Stimulated activated naive B cell treated with anti-CD40 and anti-IgM and Interleukin-4, amounts not matched to agents 10 μg/mL and 1 μg/mL and 100 μg/mL, for 72 hours (primary cell): Measurements from ENCODE around the gene BMAL1.

Experiments
- ATAC-seq, 2 donors: fragments of 150-1000 bp; cut with Tn5 transposase; replicated peaks; 2 replicates each; pipeline ENCODE4 v1.10.0; 2021; ENCODE audit warnings: moderate library complexity in 1 of 2
- DNase-seq: peaks from one replicate; pipeline ENCODE4 v3.0.0; 2021
- H3K27ac Mint-ChIP-seq: one replicate; pipeline ENCODE4 v1.8.0; 2022; ENCODE audit warnings: mild to moderate bottlenecking, mixed read lengths
- H3K27me3 Mint-ChIP-seq, 2 donors: one replicate each; pipeline ENCODE4 v1.8.0; 2022; ENCODE audit warnings: mixed read lengths in 2 of 2
- H3K36me3 Mint-ChIP-seq, 2 donors: one replicate each; pipeline ENCODE4 v1.8.0; 2022; ENCODE audit warnings: mixed read lengths in 2 of 2, mild to moderate bottlenecking in 1 of 2
- H3K4me1 Mint-ChIP-seq, 2 donors: one replicate each; pipeline ENCODE4 v1.8.0; 2022; ENCODE audit warnings: mixed read lengths in 2 of 2, mild to moderate bottlenecking in 1 of 2
- H3K4me3 Mint-ChIP-seq, 2 donors: one replicate each; pipeline ENCODE4 v1.8.0; 2022; ENCODE audit warnings: mild to moderate bottlenecking in 2 of 2, mixed read lengths in 2 of 2, moderate library complexity in 1 of 2
- H3K9me3 Mint-ChIP-seq, 2 donors: one replicate each; pipeline ENCODE4 v1.8.0; 2022; ENCODE audit warnings: mixed read lengths in 2 of 2, mild to moderate bottlenecking in 1 of 2

BMAL1 gene

GRCh38 chr11:13278609-13279486 is 1.3 kb downstream of the BMAL1 start:
- Mint-ChIP-seq H3K4me3 (peak overlapping the region; percentile 82 to 95), H3K36me3 (peaks cover 9 to 18% of the 10 kb centered on the region in 2 donors), H3K27ac (peak overlapping the region; percentile 79), H3K9me3 (no peaks in the 10 kb centered on the region), H3K4me1 (peaks cover 18 to 42% of the 10 kb centered on the region in 2 donors), H3K27me3 (peaks cover 14 to 20% of the 10 kb centered on the region in 2 donors)
- ATAC-seq (no peak), DNase-seq (no peak)

DNA sequence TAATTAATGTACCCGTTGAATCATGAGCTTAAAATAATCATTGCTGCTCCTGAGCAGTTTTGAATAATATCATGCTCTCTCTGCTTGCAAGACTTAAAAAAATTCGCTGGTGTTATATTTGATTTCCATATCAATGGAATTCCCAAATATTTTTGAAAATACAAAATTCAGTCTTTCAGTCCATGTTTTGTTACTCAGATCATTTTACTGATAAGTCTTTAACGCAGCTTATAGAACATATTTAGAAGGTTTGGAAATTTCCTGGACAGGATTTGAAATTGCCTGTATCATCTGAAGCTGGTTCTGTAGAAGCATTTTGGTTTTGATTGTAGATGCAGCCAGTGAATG is 1.9 kb downstream of the BMAL1 start:
- Mint-ChIP-seq H3K4me1 (peaks cover 18 to 42% of the 10 kb centered on the region in 2 donors), H3K9me3 (no peaks in the 10 kb centered on the region), H3K27me3 (peaks cover 9 to 14% of the 10 kb centered on the region in 2 donors), H3K27ac (no peak overlapping the region), H3K4me3 (peak overlapping the region; percentile 82 to 95), H3K36me3 (peaks cover 9 to 18% of the 10 kb centered on the region in 2 donors)
- DNase-seq (no peak), ATAC-seq (no peak)

- Mint-ChIP-seq H3K9me3 (peaks cover 0 to 1% of the 10 kb centered on the region in 2 donors), H3K27me3 (peaks cover 5 to 7% of the 10 kb centered on the region in 2 donors), H3K4me1 (peaks cover 22 to 48% of the 10 kb centered on the region in 2 donors), H3K27ac (no peak overlapping the region), H3K4me3 (peak overlapping the region in 1 of 2 donors; percentile 12), H3K36me3 (peaks cover 14 to 23% of the 10 kb centered on the region in 2 donors)
- no peak for DNase-seq
- no peak for ATAC-seq
Measured at GRCh38 chr11:13280092-13280722, 2.6 kb downstream of the BMAL1 start.

GRCh38 chr11:13280777-13281176 is 3.2 kb downstream of the BMAL1 start:
- no peak for ATAC-seq
- Mint-ChIP-seq H3K9me3 (peaks cover 0 to 1% of the 10 kb centered on the region in 2 donors), H3K4me3 (peak overlapping the region; percentile 1 to 12), H3K27me3 (peaks cover 1 to 5% of the 10 kb centered on the region in 2 donors), H3K27ac (peak overlapping the region; percentile 11), H3K4me1 (peaks cover 22 to 48% of the 10 kb centered on the region in 2 donors), H3K36me3 (peaks cover 14 to 23% of the 10 kb centered on the region in 2 donors)
- no peak for DNase-seq

DNA sequence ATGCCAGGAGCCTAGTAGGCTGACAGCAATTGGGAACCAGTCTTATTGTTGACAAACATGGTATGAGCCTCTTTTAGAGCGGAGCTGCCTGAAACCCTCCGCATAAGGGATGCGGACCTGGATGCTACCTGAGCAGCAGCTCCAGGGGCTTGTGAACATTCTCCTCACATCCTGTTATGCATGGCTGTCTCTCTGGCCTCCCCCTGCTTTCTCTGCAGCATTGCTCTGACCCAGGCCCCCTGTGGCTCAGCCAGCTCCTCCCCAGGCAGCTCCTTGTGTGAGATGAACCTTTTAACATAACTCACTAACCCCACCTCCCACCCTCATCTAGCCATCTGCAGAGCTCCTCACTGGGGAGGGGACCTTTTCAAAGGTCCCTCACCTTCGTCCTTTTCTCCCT is 6.0 kb downstream of the BMAL1 start:
- H3K4me1 Mint-ChIP-seq: peaks cover 26 to 47% of the 10 kb centered on the region in 2 donors
- no peak overlapping the region for H3K4me3 Mint-ChIP-seq

GRCh38 chr11:13284776-13285588 is 7.4 kb downstream of the BMAL1 start:
- Mint-ChIP-seq H3K27me3 (no peaks in the 10 kb centered on the region), H3K36me3 (peaks cover 14 to 23% of the 10 kb centered on the region in 2 donors), H3K4me3 (no peak overlapping the region), H3K9me3 (peaks cover 0 to 1% of the 10 kb centered on the region in 2 donors), H3K4me1 (peaks cover 24 to 41% of the 10 kb centered on the region in 2 donors), H3K27ac (no peak overlapping the region)
- ATAC-seq (no peak), DNase-seq (no peak)

More for the DNA sequence above, 6.0 kb downstream of the BMAL1 start:
- no peak overlapping the region for H3K27ac Mint-ChIP-seq
- peaks cover 0 to 5% of the 10 kb centered on the region in 2 donors for H3K27me3 Mint-ChIP-seq
- peaks cover 14 to 23% of the 10 kb centered on the region in 2 donors for H3K36me3 Mint-ChIP-seq
- DNase-seq: no peak
- H3K9me3 Mint-ChIP-seq: peaks cover 0 to 1% of the 10 kb centered on the region in 2 donors
- no peak for ATAC-seq

GRCh38 chr11:13286279-13286821 is 8.8 kb downstream of the BMAL1 start:
- ATAC-seq (no peak), DNase-seq (no peak)
- Mint-ChIP-seq H3K27me3 (no peaks in the 10 kb centered on the region), H3K36me3 (peaks cover 11 to 17% of the 10 kb centered on the region in 2 donors), H3K4me3 (no peak overlapping the region), H3K9me3 (peaks cover 0 to 1% of the 10 kb centered on the region in 2 donors), H3K4me1 (peaks cover 21 to 38% of the 10 kb centered on the region in 2 donors), H3K27ac (no peak overlapping the region)

- ATAC-seq (peak; percentile 83 to 91), DNase-seq (peak; percentile 4)
- Mint-ChIP-seq H3K27me3 (no peaks in the 10 kb centered on the region), H3K27ac (no peak overlapping the region), H3K4me3 (no peak overlapping the region), H3K4me1 (peaks cover 17 to 31% of the 10 kb centered on the region in 2 donors), H3K36me3 (peaks cover 8 to 10% of the 10 kb centered on the region in 2 donors), H3K9me3 (peaks cover 0 to 1% of the 10 kb centered on the region in 2 donors)
Measured at GRCh38 chr11:13287036-13287435, 9.4 kb downstream of the BMAL1 start.

- Mint-ChIP-seq H3K4me1 (peaks cover 18 to 28% of the 10 kb centered on the region in 2 donors), H3K4me3 (no peak overlapping the region), H3K9me3 (peaks cover 0 to 1% of the 10 kb centered on the region in 2 donors), H3K36me3 (peaks cover 5 to 8% of the 10 kb centered on the region in 2 donors), H3K27me3 (no peaks in the 10 kb centered on the region), H3K27ac (no peak overlapping the region)
- no peak for ATAC-seq
- DNase-seq: no peak
Measured at GRCh38 chr11:13287681-13288080, 10.1 kb downstream of the BMAL1 start.

- Mint-ChIP-seq H3K27me3 (no peaks in the 10 kb centered on the region), H3K27ac (no peak overlapping the region), H3K9me3 (peaks cover 0 to 1% of the 10 kb centered on the region in 2 donors), H3K36me3 (peaks cover 5 to 8% of the 10 kb centered on the region in 2 donors), H3K4me3 (peak overlapping the region in 1 of 2 donors; percentile 34), H3K4me1 (peaks cover 25 to 36% of the 10 kb centered on the region in 2 donors)
- ATAC-seq (peak; percentile 43 to 57), DNase-seq (no peak)
Measured at GRCh38 chr11:13288375-13289029, 10.9 kb downstream of the BMAL1 start.

- Mint-ChIP-seq H3K36me3 (peaks cover 5 to 8% of the 10 kb centered on the region in 2 donors), H3K4me3 (no peak overlapping the region), H3K27me3 (no peaks in the 10 kb centered on the region), H3K9me3 (peaks cover 0 to 1% of the 10 kb centered on the region in 2 donors), H3K27ac (no peak overlapping the region), H3K4me1 (peaks cover 24 to 37% of the 10 kb centered on the region in 2 donors)
- ATAC-seq: no peak
- DNase-seq: no peak
Measured at GRCh38 chr11:13289081-13289480, 11.5 kb downstream of the BMAL1 start.

GRCh38 chr11:13290221-13290980 is 12.8 kb downstream of the BMAL1 start:
- Mint-ChIP-seq H3K36me3 (peaks cover 0 to 3% of the 10 kb centered on the region in 2 donors), H3K27me3 (no peaks in the 10 kb centered on the region), H3K4me1 (peaks cover 29 to 44% of the 10 kb centered on the region in 2 donors), H3K4me3 (no peak overlapping the region), H3K27ac (no peak overlapping the region), H3K9me3 (no peaks in the 10 kb centered on the region)
- DNase-seq: no peak
- no peak for ATAC-seq

DNA sequence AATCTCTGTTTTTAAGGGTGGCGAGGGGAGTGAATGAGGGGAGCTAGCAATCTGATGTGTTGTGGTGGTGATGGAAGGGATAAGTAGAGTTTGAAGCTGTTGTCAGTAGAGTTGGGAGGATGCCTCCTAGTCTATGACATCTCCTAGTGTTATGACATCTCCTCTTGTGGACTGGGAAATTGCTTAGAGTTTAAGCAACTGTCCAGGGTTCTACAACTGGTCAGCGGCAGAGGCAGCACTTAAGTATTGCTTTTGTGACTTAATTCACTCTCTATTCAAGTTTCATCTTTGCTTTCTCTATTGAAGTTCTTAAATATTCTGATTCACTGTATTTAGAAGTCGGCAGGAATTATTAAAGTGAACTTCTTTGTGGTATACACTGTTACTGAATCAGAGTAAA is 13.8 kb downstream of the BMAL1 start:
- Mint-ChIP-seq H3K9me3 (no peaks in the 10 kb centered on the region), H3K27ac (no peak overlapping the region), H3K36me3 (peaks cover 0 to 4% of the 10 kb centered on the region in 2 donors), H3K4me3 (no peak overlapping the region), H3K4me1 (peaks cover 34 to 54% of the 10 kb centered on the region in 2 donors), H3K27me3 (no peaks in the 10 kb centered on the region)
- DNase-seq: no peak
- ATAC-seq: no peak
